ENCODE results near the gene MICALL2. TPM values are rescaled to one million over a fixed set of nuclear protein-coding genes. Genes with fewer than 3 reads are reported as not detected.

MICALL2 gene
- total and polyA plus RNA-seq, 2 donors (not counting 1 experiment from before 2014, with no cell fraction given): 11.7 to 60.1 TPM

- Histone ChIP-seq H2AFZ (ENCODE audit: low read length) (no peak overlapping the region), H3K27ac (ENCODE audit: insufficient read depth, low read length) (no peak overlapping the region), H3K4me3 (replicated peaks in 1 of 4; ENCODE audit: control extremely low read depth in 1 of 4, insufficient read depth in 1 of 4, low read depth in 3 of 4, low read length in 4 of 4) (no peak overlapping the region), H3K36me3 (ENCODE audit: control insufficient read depth, insufficient read depth, low read length) (no peaks in the 10 kb centered on the region), H3K4me1 (ENCODE audit: control insufficient read depth, extremely low read depth, insufficient read depth, low read length) (no peaks in the 10 kb centered on the region), H3K4me2 (ENCODE audit: extremely low read depth, insufficient read depth, low read length) (no peak overlapping the region), H3K79me2 (ENCODE audit: control insufficient read depth, insufficient read depth, low read length) (no peaks in the 10 kb centered on the region), H4K20me1 (ENCODE audit: control insufficient read depth, extremely low read depth, insufficient read depth, low read length) (no peaks in the 10 kb centered on the region), H3K9ac (ENCODE audit: insufficient read depth, low read length) (no peak overlapping the region), H3K27me3 (ENCODE audit: control insufficient read depth, insufficient read depth, low read length) (peaks cover 18% of the 10 kb centered on the region), H3K9me3 (ENCODE audit: control insufficient read depth, insufficient read depth, low read depth, low read length) (no peaks in the 10 kb centered on the region)
- TF ChIP-seq EZH2 (IDR thresholded peaks at IDR 0.05; ENCODE audit: low read length, missing control alignments) (no peak), CTCF (conservative IDR thresholded peaks at IDR 0.05 in 1 of 2, IDR thresholded peaks at IDR 0.05 in 1 of 2; ENCODE audit: low read depth in 1 of 2, low read length in 2 of 2) (no peak)
- no peak for DNase-seq (ENCODE audit: low read depth in 2 of 2)
These were observed 57.0 kb downstream of the MICALL2 start for GRCh38 chr7:1402110-1402790.

DNA sequence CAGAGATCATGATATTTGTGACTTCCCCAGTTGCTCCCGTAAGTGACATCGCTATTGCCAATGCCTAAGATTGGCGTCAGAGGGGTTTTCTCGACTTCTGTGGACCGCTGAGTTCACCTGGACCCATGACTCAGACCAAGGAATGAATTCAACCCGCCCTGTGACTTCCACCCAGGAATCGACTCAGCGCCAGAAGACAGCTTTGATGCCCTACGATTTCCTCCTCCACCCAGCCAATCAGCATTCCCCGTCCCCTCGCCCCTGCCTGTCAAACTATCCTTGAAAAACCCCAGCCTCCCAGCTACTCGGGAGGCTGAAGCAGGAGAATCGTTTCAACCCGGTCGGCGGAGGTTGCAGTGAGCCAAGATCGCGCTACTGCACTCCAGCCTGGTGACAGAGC is 58.3 kb downstream of the MICALL2 start:
- H3K36me3 ChIP-seq (ENCODE audit: control insufficient read depth, insufficient read depth, low read length): no peaks in the 10 kb centered on the region

DNA sequence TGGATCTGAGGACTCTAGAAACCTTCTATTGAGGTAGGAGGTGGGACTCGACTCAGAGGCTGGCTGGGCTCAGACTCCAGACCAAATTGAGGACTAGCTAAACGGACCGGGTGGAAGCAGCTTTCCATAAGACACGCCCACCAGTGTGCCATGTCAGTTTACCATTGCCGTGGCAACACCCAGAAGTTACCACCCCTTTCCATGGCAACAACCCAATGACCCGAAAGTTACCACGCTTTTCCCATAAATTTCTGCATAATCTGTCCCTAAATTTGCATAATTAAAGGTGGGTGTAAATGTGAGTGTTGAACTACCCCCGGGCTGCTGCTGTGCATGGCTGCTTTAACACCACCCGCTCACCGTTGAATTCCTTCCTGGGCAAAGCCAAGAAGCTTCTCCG is 58.9 kb downstream of the MICALL2 start:
- TF ChIP-seq EZH2 (IDR thresholded peaks at IDR 0.05; ENCODE audit: low read length, missing control alignments) (no peak), CTCF (conservative IDR thresholded peaks at IDR 0.05 in 1 of 2, IDR thresholded peaks at IDR 0.05 in 1 of 2; ENCODE audit: low read depth in 1 of 2, low read length in 2 of 2) (no peak)
- no peak overlapping the region for H3K9ac ChIP-seq (ENCODE audit: insufficient read depth, low read length)
- H3K27me3 ChIP-seq (ENCODE audit: control insufficient read depth, insufficient read depth, low read length): peaks cover 18% of the 10 kb centered on the region
- H3K4me3 ChIP-seq (replicated peaks in 1 of 4; ENCODE audit: control extremely low read depth in 1 of 4, insufficient read depth in 1 of 4, low read depth in 3 of 4, low read length in 4 of 4): no peak overlapping the region
- no peaks in the 10 kb centered on the region for H3K9me3 ChIP-seq (ENCODE audit: control insufficient read depth, insufficient read depth, low read depth, low read length)
- H3K36me3 ChIP-seq (ENCODE audit: control insufficient read depth, insufficient read depth, low read length): no peaks in the 10 kb centered on the region
- H3K27ac ChIP-seq (ENCODE audit: insufficient read depth, low read length): no peak overlapping the region
- H3K4me1 ChIP-seq (ENCODE audit: control insufficient read depth, extremely low read depth, insufficient read depth, low read length): no peaks in the 10 kb centered on the region
- no peak overlapping the region for H2AFZ ChIP-seq (ENCODE audit: low read length)
- no peaks in the 10 kb centered on the region for H3K79me2 ChIP-seq (ENCODE audit: control insufficient read depth, insufficient read depth, low read length)
- no peak overlapping the region for H3K4me2 ChIP-seq (ENCODE audit: extremely low read depth, insufficient read depth, low read length)
- no peaks in the 10 kb centered on the region for H4K20me1 ChIP-seq (ENCODE audit: control insufficient read depth, extremely low read depth, insufficient read depth, low read length)
- no peak for DNase-seq (ENCODE audit: low read depth in 2 of 2)

More for the DNA sequence above, 58.3 kb downstream of the MICALL2 start:
- DNase-seq (ENCODE audit: low read depth in 2 of 2): no peak
- TF ChIP-seq CTCF (conservative IDR thresholded peaks at IDR 0.05 in 1 of 2, IDR thresholded peaks at IDR 0.05 in 1 of 2; ENCODE audit: low read depth in 1 of 2, low read length in 2 of 2) (no peak), EZH2 (IDR thresholded peaks at IDR 0.05; ENCODE audit: low read length, missing control alignments) (no peak)
- Histone ChIP-seq H3K4me3 (replicated peaks in 1 of 4; ENCODE audit: control extremely low read depth in 1 of 4, insufficient read depth in 1 of 4, low read depth in 3 of 4, low read length in 4 of 4) (no peak overlapping the region), H3K9ac (ENCODE audit: insufficient read depth, low read length) (no peak overlapping the region), H3K27ac (ENCODE audit: insufficient read depth, low read length) (no peak overlapping the region), H3K4me1 (ENCODE audit: control insufficient read depth, extremely low read depth, insufficient read depth, low read length) (no peaks in the 10 kb centered on the region), H3K4me2 (ENCODE audit: extremely low read depth, insufficient read depth, low read length) (no peak overlapping the region), H2AFZ (ENCODE audit: low read length) (no peak overlapping the region), H3K9me3 (ENCODE audit: control insufficient read depth, insufficient read depth, low read depth, low read length) (no peaks in the 10 kb centered on the region), H4K20me1 (ENCODE audit: control insufficient read depth, extremely low read depth, insufficient read depth, low read length) (no peaks in the 10 kb centered on the region), H3K79me2 (ENCODE audit: control insufficient read depth, insufficient read depth, low read length) (no peaks in the 10 kb centered on the region), H3K27me3 (ENCODE audit: control insufficient read depth, insufficient read depth, low read length) (peaks cover 18% of the 10 kb centered on the region)

All from fibroblast of lung (primary cell).